Tibial nerve (tissue), 4 donors: ENCODE measurements around the gene MED1.

ENCODE experiments used
- CTCF ChIP-seq, 5 experiments: fragments of 200-600 bp in 3 of 5; fragments of 450-650 bp in 2 of 5; sonication (generic) in 3 of 5; IDR thresholded peaks; one replicate each; pipeline ENCODE4 v1.5.1; 2016 to 2019; ENCODE audit warnings: antibody characterized with exemption in 5 of 5, mild to moderate bottlenecking in 3 of 5, moderate library complexity in 2 of 5
- EP300 ChIP-seq, 2 donors: sonication (generic); formaldehyde crosslinking; IDR thresholded peaks; one replicate each; pipeline ENCODE4 v1.6.1; 2017; ENCODE audit warnings: antibody characterized with exemption in 2 of 2, mild to moderate bottlenecking in 1 of 2
- POLR2A ChIP-seq, 2 donors: fragments of 450-650 bp; IDR thresholded peaks; one replicate each; pipeline ENCODE4 v1.6.1; 2017; ENCODE audit warnings: antibody characterized with exemption in 2 of 2, mild to moderate bottlenecking in 2 of 2, moderate library complexity in 2 of 2

- TF ChIP-seq CTCF (IDR thresholded peaks at IDR 0.05) (peak in 2 of 5 experiments; percentile 21 to 74), POLR2A (IDR thresholded peaks at IDR 0.05) (peak; percentile 79 to 94), EP300 (IDR thresholded peaks at IDR 0.05) (peak; percentile 87 to 98)
Measured at GRCh38 chr17:39461113-39461925, 10.3 kb upstream of the MED1 start, which contains the start of gene CDK12.
